K562 (cell line): Measurements from ENCODE around the gene ALDH18A1. TPM values are rescaled to one million over a fixed set of nuclear protein-coding genes. Genes with fewer than 3 reads are reported as not detected.

ENCODE experiments used
- CREB3 ChIP-seq: fragments of 450-650 bp; conservative IDR thresholded peaks from 2 replicates; pipeline ENCODE4 v1.6.1; 2016; ENCODE audit warnings: missing genetic modification characterization, low read depth, mild to moderate bottlenecking, missing compliant biosample characterization, moderate library complexity
- ETS2 ChIP-seq: IDR thresholded peaks from 2 replicates; pipeline ENCODE4 v1.6.1; 2016; ENCODE audit warnings: borderline replicate concordance, missing genetic modification characterization, mild to moderate bottlenecking, moderate library complexity, missing compliant biosample characterization; ENCODE audit not compliant: poor library complexity, severe bottlenecking
- FOXJ3 ChIP-seq: sonication (generic); formaldehyde crosslinking; IDR thresholded peaks from 2 replicates; pipeline ENCODE4 v1.4.0; 2020; ENCODE audit warnings: mild to moderate bottlenecking, missing genetic modification reagents
- GATAD2B ChIP-seq: fragments of 450-650 bp; IDR thresholded peaks from 2 replicates; pipeline ENCODE4 v1.6.1; 2017; ENCODE audit warnings: mild to moderate bottlenecking, borderline replicate concordance
- HCFC1 ChIP-seq: IDR thresholded peaks from 2 replicates; pipeline ENCODE4 v1.6.1; 2012; ENCODE audit warnings: low read depth, low read length, improper control_type of control experiment
- HMG20A ChIP-seq: fragments of 450-650 bp; formaldehyde crosslinking; conservative IDR thresholded peaks from 2 replicates; pipeline ENCODE4 v1.4.0; 2020; ENCODE audit warnings: mild to moderate bottlenecking, mixed read lengths
- KAT7 ChIP-seq: sonication (generic); formaldehyde crosslinking; IDR thresholded peaks from 2 replicates; pipeline ENCODE4 v1.8.0; 2022; ENCODE audit warnings: missing genetic modification reagents, mild to moderate bottlenecking, borderline replicate concordance
- REST ChIP-seq, 2 experiments: fragments of 450-650 bp; formaldehyde crosslinking in 1 of 2; IDR thresholded peaks; 2 replicates each; pipeline versions ENCODE4 v1.4.0 to v1.6.1; 2014 to 2020; ENCODE audit warnings: mild to moderate bottlenecking in 2 of 2, borderline replicate concordance in 1 of 2, low read depth in 1 of 2
- RFX7 ChIP-seq: fragments of 250-450 bp; sonication (Bioruptor Pico); IDR thresholded peaks from 2 replicates; pipeline ENCODE4 v1.5.1; 2021; ENCODE audit warnings: mild to moderate bottlenecking
- SIN3A ChIP-seq, 2 experiments: fragments of 150-350 bp in 1 of 2; IDR thresholded peaks; 2 replicates each; pipeline ENCODE4 v1.6.1; 2011 to 2016; ENCODE audit warnings: borderline replicate concordance in 2 of 2, low read depth in 2 of 2, low read length in 2 of 2, mild to moderate bottlenecking in 2 of 2, moderate library complexity in 2 of 2; ENCODE audit not compliant: control insufficient read depth in 1 of 2
- SIN3B ChIP-seq: fragments of 450-650 bp; IDR thresholded peaks from 2 replicates; pipeline ENCODE4 v1.6.1; 2017; ENCODE audit warnings: low read depth, mild to moderate bottlenecking, moderate library complexity
- SP1 ChIP-seq: sonication (generic); formaldehyde crosslinking; IDR thresholded peaks from 2 replicates; pipeline ENCODE4 v1.8.1; 2022; ENCODE audit warnings: mild to moderate bottlenecking, missing genetic modification reagents
- SREBF1 ChIP-seq: fragments of 150-350 bp; IDR thresholded peaks from 2 replicates; pipeline ENCODE4 v1.6.1; 2014; ENCODE audit warnings: antibody characterized with exemption, low read depth, low read length, borderline replicate concordance
- U2AF2 ChIP-seq: fragments of 200-400 bp; formaldehyde crosslinking; optimal IDR thresholded peaks from 2 replicates; pipeline ENCODE3; 2017; ENCODE audit warnings: low read depth, mild to moderate bottlenecking, low read length
- ZFP30 ChIP-seq: fragments of 250-450 bp; sonication (Bioruptor Pico); IDR thresholded peaks from 2 replicates; pipeline ENCODE4 v1.8.0; 2022; ENCODE audit warnings: moderate library complexity, mild to moderate bottlenecking, inconsistent platforms, borderline replicate concordance
- ZNF174 ChIP-seq: fragments of 250-450 bp; sonication (Bioruptor Pico); IDR thresholded peaks from 2 replicates; pipeline ENCODE4 v1.4.0; 2020; ENCODE audit warnings: mild to moderate bottlenecking
- ZNF263 ChIP-seq: sonication (generic); formaldehyde crosslinking; IDR thresholded peaks from 2 replicates; pipeline ENCODE4 v1.8.0; 2022; ENCODE audit warnings: mild to moderate bottlenecking, missing genetic modification reagents, borderline replicate concordance
- ZNF717 ChIP-seq: fragments of 250-450 bp; sonication (Bioruptor Pico); IDR thresholded peaks from 2 replicates; pipeline ENCODE4 v1.5.0; 2021
- ZSCAN32 ChIP-seq: fragments of 450-650 bp; formaldehyde crosslinking; IDR thresholded peaks from 2 replicates; pipeline ENCODE4 v1.4.0; 2020; ENCODE audit warnings: mild to moderate bottlenecking, moderate library complexity
- polyA plus RNA-seq, 8 experiments: library from polyadenylated mRNA; depleted of rRNA in 4 of 8; stranded (reverse) in 5 of 8; unstranded in 3 of 8; fragments of >200 nt; fragmentation: Nextera tagmentation in 2 of 8; fragmentation: Illumina TruSeq in 1 of 8; extraction: Ambion mirVana in 2 of 8; extraction: Trizol in 1 of 8; gene quantifications; 2 replicates each; pipeline versions ENCODE4 v1.2.1 to v1.2.3, GENCODE V29; 2011 to 2014; ENCODE audit warnings: inconsistent platforms in 1 of 8, missing spikeins in 1 of 8
- total RNA-seq, 7 experiments: library from RNA; depleted of rRNA in 6 of 7; stranded (reverse); fragments of >200 nt in 6 of 7; fragmentation: Illumina TruSeq in 2 of 7; extraction: Trizol in 2 of 7; gene quantifications; 2 replicates each; pipeline versions ENCODE4 v1.2.1 to v1.2.3, GENCODE V29; 2011 to 2021; ENCODE audit warnings: low replicate concordance in 1 of 7

The ALDH18A1 gene
- total and polyA plus RNA-seq, 9 of the 15 experiments (the other 6 are each of a cell fraction or from before 2014, with no cell fraction given), result 12.0 to 83.3 (median 43.8) TPM

- TF ChIP-seq SREBF1, result no peak
- TF ChIP-seq CREB3 (tag), result no peak
- no peak for TF ChIP-seq KAT7 (CRISPR knock-in tag)
- no peak for TF ChIP-seq RFX7 (CRISPR knock-in tag)
- TF ChIP-seq SP1 (CRISPR knock-in tag), result peak; percentile 81
- peak; percentile 90 for TF ChIP-seq REST (IDR thresholded peaks at IDR 0.05; ENCODE audit: borderline replicate concordance)
- no peak for TF ChIP-seq REST (CRISPR knock-in tag; IDR thresholded peaks at IDR 0.05; ENCODE audit: low read depth)
- no peak for TF ChIP-seq ZFP30 (CRISPR knock-in tag)
- no peak for TF ChIP-seq ETS2 (tag)
- TF ChIP-seq HCFC1, result peak; percentile 66
- no peak for TF ChIP-seq ZNF174 (CRISPR knock-in tag)
- peak; percentile 66; the same call in 1 of the 2 replicates for TF ChIP-seq SIN3B
- no peak for TF ChIP-seq HMG20A (CRISPR knock-in tag)
- peak; percentile 33 to 65; a peak in 1 of 4 replicates for TF ChIP-seq SIN3A (IDR thresholded peaks at IDR 0.05; ENCODE audit: borderline replicate concordance in 2 of 2, control insufficient read depth in 1 of 2, low read depth in 2 of 2, low read length in 2 of 2)
- no peak for TF ChIP-seq ZSCAN32
- no peak for TF ChIP-seq U2AF2
- TF ChIP-seq ZNF717 (CRISPR knock-in tag), result no peak
- TF ChIP-seq GATAD2B, result no peak
- TF ChIP-seq ZNF263 (CRISPR knock-in tag), result no peak
- TF ChIP-seq FOXJ3 (CRISPR knock-in tag), result no peak
Measured at GRCh38 chr10:95693668-95694534, 37.4 kb upstream of the ALDH18A1 start, which contains the start of gene TCTN3 (continued).
